ENCODE measurements around the gene EN1.

DNA sequence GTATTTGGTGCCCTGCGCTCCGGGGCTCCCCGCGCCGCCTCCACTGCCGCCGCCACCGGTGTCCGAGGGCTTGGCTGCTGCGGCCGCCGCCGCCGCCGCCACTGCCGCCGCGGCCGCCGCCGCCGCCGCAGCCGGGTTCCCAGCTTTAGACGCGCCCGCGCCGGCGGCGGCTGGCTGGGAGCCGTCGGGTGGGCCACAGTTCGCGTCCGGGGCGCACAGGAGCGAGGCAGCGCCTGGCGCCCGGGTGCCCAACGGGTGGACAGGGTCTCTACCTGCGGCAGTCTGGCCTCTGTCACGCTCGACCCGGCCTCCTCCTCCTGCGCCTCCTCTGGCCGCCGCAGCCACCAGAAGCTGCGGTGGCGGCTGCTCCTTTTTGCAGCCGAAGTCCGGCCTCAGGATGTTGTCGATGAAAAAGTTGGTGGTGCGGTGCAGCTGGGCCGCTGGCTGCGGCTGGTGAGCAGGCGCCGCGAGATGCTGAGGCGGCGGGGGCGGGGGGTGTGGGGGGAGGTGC is 951 bp downstream of the EN1 start:
- TF ChIP-seq, protein P1, sequence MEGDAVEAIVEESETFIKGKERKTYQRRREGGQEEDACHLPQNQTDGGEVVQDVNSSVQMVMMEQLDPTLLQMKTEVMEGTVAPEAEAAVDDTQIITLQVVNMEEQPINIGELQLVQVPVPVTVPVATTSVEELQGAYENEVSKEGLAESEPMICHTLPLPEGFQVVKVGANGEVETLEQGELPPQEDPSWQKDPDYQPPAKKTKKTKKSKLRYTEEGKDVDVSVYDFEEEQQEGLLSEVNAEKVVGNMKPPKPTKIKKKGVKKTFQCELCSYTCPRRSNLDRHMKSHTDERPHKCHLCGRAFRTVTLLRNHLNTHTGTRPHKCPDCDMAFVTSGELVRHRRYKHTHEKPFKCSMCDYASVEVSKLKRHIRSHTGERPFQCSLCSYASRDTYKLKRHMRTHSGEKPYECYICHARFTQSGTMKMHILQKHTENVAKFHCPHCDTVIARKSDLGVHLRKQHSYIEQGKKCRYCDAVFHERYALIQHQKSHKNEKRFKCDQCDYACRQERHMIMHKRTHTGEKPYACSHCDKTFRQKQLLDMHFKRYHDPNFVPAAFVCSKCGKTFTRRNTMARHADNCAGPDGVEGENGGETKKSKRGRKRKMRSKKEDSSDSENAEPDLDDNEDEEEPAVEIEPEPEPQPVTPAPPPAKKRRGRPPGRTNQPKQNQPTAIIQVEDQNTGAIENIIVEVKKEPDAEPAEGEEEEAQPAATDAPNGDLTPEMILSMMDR (conservative IDR thresholded peaks at IDR 0.05), result no peak
- TF ChIP-seq EZH2 (IDR thresholded peaks at IDR 0.05; ENCODE audit: low read depth), result no peak

Data from PC-9 (cell line).